ENCODE data around the gene CCDC190. TPM values are rescaled to one million over a fixed set of nuclear protein-coding genes. Genes with fewer than 3 reads are reported as not detected.

Gene CCDC190
- total and polyA plus RNA-seq, 2 of the 8 experiments (the other 6 are each of a cell fraction or from before 2014, with no cell fraction given): not detected

- no peaks in the 10 kb centered on the region for H3K27me3 ChIP-seq (replicated peaks in 1 of 4; ENCODE audit: control insufficient read depth in 3 of 4, extremely low read depth in 1 of 4, insufficient read depth in 3 of 4, low read length in 3 of 4)
- H4K20me1 ChIP-seq (replicated peaks in 1 of 2; ENCODE audit: control insufficient read depth in 1 of 2, insufficient read depth in 2 of 2, low read length in 2 of 2): no peaks in the 10 kb centered on the region
- H3K14ac ChIP-seq (ENCODE audit: insufficient read length): no peak overlapping the region
- no peak overlapping the region for H4K5ac ChIP-seq (ENCODE audit: insufficient read length, low read depth, low read length)
- FAIRE-seq (no peak), DNase-seq (ENCODE audit: low read depth in 1 of 2, low spot score in 2 of 2) (no peak)
- no peak overlapping the region for H4K8ac ChIP-seq (ENCODE audit: extremely low read depth, insufficient read depth, low read length)
- TF ChIP-seq RAD21 (IDR thresholded peaks at IDR 0.05 in 1 of 2, conservative IDR thresholded peaks at IDR 0.05 in 1 of 2; ENCODE audit: low read depth in 2 of 2, low read length in 2 of 2) (no peak), E2F6 (IDR thresholded peaks at IDR 0.05) (peak; percentile 25; the same call in 1 of the 2 replicates)
- WGBS, 2 experiments (ENCODE audit: extremely low coverage in 1 of 2, insufficient coverage in 1 of 2, insufficient read length in 1 of 2, insufficient replicate concordance in 2 of 2, low coverage in 1 of 2, low lambda C conversion rate in 2 of 2, missing lambda C conversion rate in 1 of 2): no CpG with 5 or more reads among the region's 1 CpG
- no peak overlapping the region for H2AK5ac ChIP-seq (ENCODE audit: low read depth, low read length)
- H3K4me2 ChIP-seq (ENCODE audit: insufficient read depth in 1 of 2, low read depth in 2 of 2, low read length in 2 of 2): no peak overlapping the region
- no peak overlapping the region for H2BK15ac ChIP-seq (ENCODE audit: low read length)
- no peak overlapping the region for H3K9ac ChIP-seq (replicated peaks in 1 of 4; ENCODE audit: extremely low read depth in 1 of 4, low read depth in 3 of 4, low read length in 3 of 4)
- no peak overlapping the region for H3K56ac ChIP-seq (replicated peaks; ENCODE audit: insufficient read length, low read depth, low read length)
- no peak overlapping the region for H2BK20ac ChIP-seq (ENCODE audit: low read length)
- peaks cover 0 to 3% of the 10 kb centered on the region in 2 experiments; a peak in 1 of 4 replicates for H3K9me3 ChIP-seq (ENCODE audit: insufficient read depth in 2 of 2, low read depth in 1 of 2, low read length in 1 of 2)
- no peak overlapping the region for H4K91ac ChIP-seq (replicated peaks; ENCODE audit: insufficient read length, low read length)
- H2AFZ ChIP-seq (ENCODE audit: low read length): no peak overlapping the region
- H3K79me1 ChIP-seq (ENCODE audit: low read depth, low read length): no peaks in the 10 kb centered on the region
- no peaks in the 10 kb centered on the region for H3K79me2 ChIP-seq (ENCODE audit: control insufficient read depth in 1 of 2, insufficient read depth in 2 of 2, low read length in 2 of 2)
- CTCF ChIA-PET (ENCODE audit: partially characterized antibody): interaction anchor here (0.6 to 1.5 kb wide), 4 partner anchors 10 to 331 kb away, joined by 3 read pairs; no protein-coding TSS in a partner anchor
- H3K4me3 ChIP-seq (ENCODE audit: extremely low read depth in 1 of 4, insufficient read depth in 2 of 4, low read depth in 3 of 4, low read length in 4 of 4): no peak overlapping the region
- H2BK12ac ChIP-seq (ENCODE audit: low read depth, low read length): no peak overlapping the region
- POLR2A ChIA-PET (ENCODE audit: partially characterized antibody): no interaction called here
- no peak overlapping the region for H3K23ac ChIP-seq (ENCODE audit: insufficient read length)
- H2BK120ac ChIP-seq (replicated peaks; ENCODE audit: low read depth, low read length): no peak overlapping the region
- H3K27ac ChIP-seq (ENCODE audit: low read depth, low read length): no peak overlapping the region
- H3K18ac ChIP-seq (ENCODE audit: extremely low read depth, low read length): no peak overlapping the region
- H2BK5ac ChIP-seq (ENCODE audit: low read depth, low read length): no peak overlapping the region
- no peaks in the 10 kb centered on the region for H3K36me3 ChIP-seq (ENCODE audit: control insufficient read depth in 2 of 4, insufficient read depth in 4 of 4, low read length in 3 of 4)
- no peaks in the 10 kb centered on the region for H3K4me1 ChIP-seq (replicated peaks in 1 of 4; ENCODE audit: control insufficient read depth in 3 of 4, insufficient read depth in 4 of 4, low read length in 3 of 4)
- H3K4ac ChIP-seq (replicated peaks; ENCODE audit: insufficient read length, low read depth, low read length): no peak overlapping the region
- H3K23me2 ChIP-seq (ENCODE audit: low read depth, low read length): no peaks in the 10 kb centered on the region; the same call in 1 of the 2 replicates
Measured at GRCh38 chr1:162844153-162844552, 16.8 kb downstream of the CCDC190 start.
